SK-MEL-5 (cell line): ENCODE data around the gene OR2B3. TPM values are rescaled to one million over a fixed set of nuclear protein-coding genes. Genes with fewer than 3 reads are reported as not detected.

ENCODE experiments used
- total RNA-seq: library from RNA; depleted of rRNA; stranded (reverse); fragments of >200 nt; shearing (Covaris generic); gene quantifications from 2 replicates; pipeline ENCODE4 v1.2.3, GENCODE V29; 2014; rRNA removed

Gene OR2B3
- total RNA-seq, 1 experiment from 2014 or later, result not detected

Other genes starting within 250 kb of the OR2B3 start
- gene TRIM27, start 163.3 kb downstream of the OR2B3 start, total RNA-seq, result 66.2 and 76.2 TPM in 2 replicates
- gene ZNF311, start 82.0 kb downstream of the OR2B3 start, total RNA-seq, result not detected in 2 replicates
- gene OR2W1, start 42.1 kb downstream of the OR2B3 start, total RNA-seq, result not detected in 2 replicates
- not detected in 2 replicates for gene OR2J1, start 12.2 kb upstream of the OR2B3 start, total RNA-seq
- gene OR2J3, start 20.7 kb upstream of the OR2B3 start, total RNA-seq, result not detected in 2 replicates
- not detected in 2 replicates for gene OR2J2, start 83.6 kb upstream of the OR2B3 start, total RNA-seq
- not detected in 2 replicates for gene OR14J1, start 214.4 kb upstream of the OR2B3 start, total RNA-seq